Neuron (in vitro differentiated cells): ENCODE results near the gene EPS8.

Experiments used
- H2AFZ ChIP-seq: one replicate; pipeline ENCODE4 v1.6.1; 2013; ENCODE audit warnings: low read depth, mild to moderate bottlenecking, inconsistent platforms, low read length, moderate library complexity
- H3K27me3 ChIP-seq: one replicate; pipeline ENCODE4 v1.6.1; 2013; ENCODE audit warnings: low read length; ENCODE audit not compliant: insufficient read depth
- H3K36me3 ChIP-seq: one replicate; pipeline ENCODE4 v1.6.1; 2013; ENCODE audit warnings: low read length; ENCODE audit not compliant: insufficient read depth
- H3K4me1 ChIP-seq: one replicate; pipeline ENCODE4 v1.6.1; 2013; ENCODE audit warnings: low read length; ENCODE audit not compliant: insufficient read depth
- H3K4me3 ChIP-seq: 2 replicates; pipeline ENCODE4 v1.5.1; 2013; ENCODE audit warnings: mild to moderate bottlenecking, low read length, moderate library complexity
- H3K9me3 ChIP-seq: one replicate; pipeline ENCODE4 v1.6.1; 2013; ENCODE audit warnings: low read length

EPS8 gene

DNA sequence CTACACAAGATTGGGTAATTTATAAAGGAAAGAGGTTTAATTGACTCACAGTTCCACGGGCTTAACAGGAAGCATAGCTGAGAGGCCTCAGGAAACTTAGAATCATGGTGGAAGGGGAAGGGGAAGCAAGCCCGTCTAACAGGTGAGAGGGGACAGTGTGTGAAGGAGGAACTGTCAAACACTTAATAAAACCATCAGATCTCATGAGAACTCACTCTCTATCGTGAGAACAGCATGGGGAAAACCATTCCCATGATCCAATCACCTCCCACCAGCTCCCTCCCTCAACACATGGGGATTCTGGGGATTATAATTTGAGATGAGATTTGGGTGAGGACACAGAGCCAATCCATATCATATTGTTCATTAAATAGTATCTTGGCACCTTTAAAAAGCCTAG is 56.1 kb downstream of the EPS8 start:
- no peaks in the 10 kb centered on the region for H3K27me3 ChIP-seq
- no peak overlapping the region for H3K4me3 ChIP-seq
- no peaks in the 10 kb centered on the region for H3K9me3 ChIP-seq
- no peak overlapping the region for H2AFZ ChIP-seq
- peaks cover 2% of the 10 kb centered on the region for H3K4me1 ChIP-seq
- H3K36me3 ChIP-seq: no peaks in the 10 kb centered on the region

- Histone ChIP-seq H3K36me3 (no peaks in the 10 kb centered on the region), H3K9me3 (no peaks in the 10 kb centered on the region), H3K4me1 (peaks cover 4% of the 10 kb centered on the region), H3K27me3 (no peaks in the 10 kb centered on the region), H3K4me3 (no peak overlapping the region), H2AFZ (no peak overlapping the region)
Observed at GRCh38 chr12:15732341-15733061, 56.7 kb downstream of the EPS8 start.

DNA sequence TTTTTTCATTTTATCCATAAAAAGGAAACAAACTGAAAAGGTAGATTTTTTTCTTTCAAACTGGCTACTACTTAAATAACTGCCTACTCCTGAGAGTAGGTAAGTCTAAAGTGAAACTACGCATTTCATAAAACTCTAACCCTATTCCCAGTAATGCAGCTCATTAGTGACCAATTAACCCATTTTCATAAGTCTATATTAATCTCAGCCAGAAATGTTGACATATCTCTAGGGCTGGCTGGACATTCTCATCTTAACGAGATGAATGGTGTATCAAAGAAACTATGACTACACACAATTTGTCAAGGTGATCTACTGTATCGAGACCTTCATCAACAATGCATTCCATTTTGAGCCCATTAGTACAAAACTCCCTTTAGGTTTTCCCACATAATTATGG is 57.2 kb downstream of the EPS8 start:
- H3K27me3 ChIP-seq: no peaks in the 10 kb centered on the region
- H3K4me1 ChIP-seq: peaks cover 4% of the 10 kb centered on the region
- no peak overlapping the region for H2AFZ ChIP-seq
- H3K9me3 ChIP-seq: no peaks in the 10 kb centered on the region
- no peaks in the 10 kb centered on the region for H3K36me3 ChIP-seq
- no peak overlapping the region for H3K4me3 ChIP-seq

GRCh38 chr12:15729097-15729496 is 60.1 kb downstream of the EPS8 start:
- Histone ChIP-seq H3K9me3 (no peaks in the 10 kb centered on the region), H2AFZ (no peak overlapping the region), H3K4me1 (peaks cover 4% of the 10 kb centered on the region), H3K4me3 (no peak overlapping the region), H3K36me3 (no peaks in the 10 kb centered on the region), H3K27me3 (no peaks in the 10 kb centered on the region)

- Histone ChIP-seq H2AFZ (no peak overlapping the region), H3K4me3 (no peak overlapping the region), H3K9me3 (no peaks in the 10 kb centered on the region), H3K27me3 (no peaks in the 10 kb centered on the region), H3K36me3 (no peaks in the 10 kb centered on the region), H3K4me1 (peaks cover 4% of the 10 kb centered on the region)
Observed at GRCh38 chr12:15728118-15728598, 61.0 kb downstream of the EPS8 start.

DNA sequence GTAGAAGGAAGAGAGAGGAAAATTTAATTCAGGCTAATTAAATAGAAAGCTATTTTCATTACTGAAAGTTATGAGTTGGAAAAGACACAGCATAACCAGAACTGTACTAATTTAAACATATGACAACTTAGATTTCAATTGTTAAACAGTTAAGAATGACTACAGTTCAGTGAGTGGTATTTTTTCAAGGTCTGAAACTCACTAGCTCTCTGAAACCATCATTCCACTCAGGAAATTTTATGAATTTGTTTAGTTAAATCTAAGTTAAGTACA is 62.4 kb downstream of the EPS8 start:
- no peak overlapping the region for H2AFZ ChIP-seq

GRCh38 chr12:15726027-15726877 is 62.9 kb downstream of the EPS8 start:
- H3K27me3 ChIP-seq: no peaks in the 10 kb centered on the region
- H3K4me1 ChIP-seq: peaks cover 4% of the 10 kb centered on the region
- no peak overlapping the region for H3K4me3 ChIP-seq

More for the DNA sequence above, 62.4 kb downstream of the EPS8 start:
- H3K4me1 ChIP-seq: peaks cover 4% of the 10 kb centered on the region
- H3K36me3 ChIP-seq: no peaks in the 10 kb centered on the region
- H3K4me3 ChIP-seq: no peak overlapping the region
- no peaks in the 10 kb centered on the region for H3K9me3 ChIP-seq
- H3K27me3 ChIP-seq: no peaks in the 10 kb centered on the region

DNA sequence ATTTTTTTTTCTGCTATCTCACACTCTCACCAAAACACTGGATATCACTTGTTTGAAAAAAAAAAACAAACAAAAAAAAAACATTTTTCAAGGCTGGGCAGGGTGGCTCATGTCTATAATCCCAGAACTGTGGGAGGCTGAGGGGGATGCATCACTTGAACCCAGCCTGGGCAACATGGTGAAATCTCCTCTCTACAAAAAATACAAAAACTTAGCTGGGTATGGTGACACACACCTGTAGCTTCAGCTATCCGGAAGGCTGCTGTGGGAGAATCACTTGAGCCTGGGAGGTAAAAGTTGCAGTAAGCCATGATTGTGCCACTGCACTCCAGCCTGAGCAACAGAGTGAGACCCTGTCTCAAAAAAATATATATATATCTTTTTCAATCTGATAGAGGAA is 66.2 kb downstream of the EPS8 start:
- Histone ChIP-seq H3K27me3 (no peaks in the 10 kb centered on the region), H3K4me3 (no peak overlapping the region), H3K9me3 (no peaks in the 10 kb centered on the region), H3K4me1 (no peaks in the 10 kb centered on the region), H3K36me3 (no peaks in the 10 kb centered on the region), H2AFZ (no peak overlapping the region)

More at GRCh38 chr12:15726027-15726877, 62.9 kb downstream of the EPS8 start:
- Histone ChIP-seq H3K9me3 (no peaks in the 10 kb centered on the region), H3K36me3 (no peaks in the 10 kb centered on the region), H2AFZ (no peak overlapping the region)

- Histone ChIP-seq H2AFZ (no peak overlapping the region), H3K36me3 (no peaks in the 10 kb centered on the region), H3K27me3 (no peaks in the 10 kb centered on the region), H3K4me3 (no peak overlapping the region), H3K4me1 (no peaks in the 10 kb centered on the region), H3K9me3 (no peaks in the 10 kb centered on the region)
Observed at GRCh38 chr12:15721316-15722115, 67.7 kb downstream of the EPS8 start.

GRCh38 chr12:15720295-15720694 is 68.9 kb downstream of the EPS8 start:
- Histone ChIP-seq H3K9me3 (no peaks in the 10 kb centered on the region), H3K36me3 (no peaks in the 10 kb centered on the region), H2AFZ (no peak overlapping the region), H3K4me1 (no peaks in the 10 kb centered on the region), H3K4me3 (no peak overlapping the region), H3K27me3 (no peaks in the 10 kb centered on the region)

DNA sequence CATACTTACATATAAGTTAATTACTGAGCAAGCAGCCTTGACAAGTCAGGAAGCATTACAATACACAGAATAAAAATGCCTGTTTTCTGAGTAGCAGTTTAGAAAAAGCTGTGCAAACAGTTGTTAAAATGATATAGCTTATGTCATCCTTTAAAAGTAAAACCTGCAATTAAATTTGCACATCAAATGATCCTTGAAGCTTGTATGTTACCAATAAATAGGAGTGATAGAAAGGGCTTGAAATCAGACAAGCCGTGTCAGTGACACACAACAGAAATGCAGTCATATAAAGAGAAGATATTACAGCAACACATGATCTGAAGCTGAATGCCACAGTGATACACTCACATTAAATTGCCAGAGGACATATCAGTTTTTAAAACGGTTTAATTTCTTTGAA is 70.0 kb downstream of the EPS8 start:
- no peaks in the 10 kb centered on the region for H3K4me1 ChIP-seq

DNA sequence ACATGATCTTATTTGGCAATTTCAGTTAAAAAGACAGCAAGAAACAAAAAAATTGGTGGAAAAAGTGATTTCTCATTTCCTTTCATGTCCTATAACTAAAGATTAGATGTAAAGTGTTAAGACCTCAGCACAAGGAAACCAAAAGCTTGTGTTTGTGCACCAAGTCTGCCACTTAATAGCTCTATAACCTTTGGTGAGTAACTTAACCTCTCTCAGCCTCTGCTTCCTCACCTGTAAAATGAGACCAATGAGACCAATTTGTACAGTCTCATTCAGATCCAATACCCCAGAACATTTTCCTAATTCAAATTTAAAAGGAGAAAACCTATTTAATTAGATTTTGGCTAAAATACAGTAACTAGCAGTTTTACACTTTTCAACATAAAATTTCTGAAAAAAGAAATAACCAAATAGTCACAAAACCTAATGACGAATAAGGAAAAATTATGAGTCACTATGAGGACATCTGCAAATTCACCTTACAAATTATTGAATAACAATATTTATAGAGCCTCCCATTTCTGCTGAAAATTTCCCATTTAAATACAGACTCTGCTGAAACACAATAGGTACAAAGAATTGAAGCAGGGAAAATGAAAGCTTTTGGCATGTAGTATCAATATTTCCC is 71.1 kb downstream of the EPS8 start:
- Histone ChIP-seq H2AFZ (no peak overlapping the region), H3K4me3 (no peak overlapping the region), H3K36me3 (no peaks in the 10 kb centered on the region), H3K4me1 (no peaks in the 10 kb centered on the region), H3K27me3 (no peaks in the 10 kb centered on the region), H3K9me3 (peaks cover 2% of the 10 kb centered on the region)

More for the DNA sequence above, 70.0 kb downstream of the EPS8 start:
- Histone ChIP-seq H2AFZ (no peak overlapping the region), H3K27me3 (no peaks in the 10 kb centered on the region), H3K36me3 (no peaks in the 10 kb centered on the region), H3K4me3 (no peak overlapping the region), H3K9me3 (peaks cover 2% of the 10 kb centered on the region)
